GM12878 (cell line): ENCODE data around the gene PRKN. TPM values are rescaled to one million over a fixed set of nuclear protein-coding genes. Genes with fewer than 3 reads are reported as not detected.

Experiments used
- ATAC-seq: fragments of 200-7000 bp; cut with Tn5 transposase; 3 replicates; pipeline ENCODE4 v1.9.1; 2020; ENCODE audit warnings: mild to moderate bottlenecking, moderate library complexity
- BruUV-seq: library from RNA; stranded (reverse); fragments of 400-500 nt; replicated peaks from 2 replicates; lab custom pipeline; 2021; lab: Mats Ljungman, UMichigan
- CTCF ChIA-PET: fragments of 300-600 bp; sonication (Branson Sonifier 250); formaldehyde crosslinking; extraction: SDS; loops from one replicate; lab custom pipeline; 2021; ENCODE audit warnings: inconsistent platforms; lab: Yijun Ruan, JAX
- POLR2A ChIA-PET: fragments of 350-600 bp; formaldehyde crosslinking; extraction: SDS; loops from one replicate; lab custom pipeline; 2021; ENCODE audit warnings: inconsistent platforms; lab: Charles Lee
- RAD21 ChIA-PET: fragments of 300-600 bp; sonication (Branson Sonifier 250); formaldehyde crosslinking; loops from one replicate; lab custom pipeline; 2023; ENCODE audit warnings: antibody characterized with exemption; ENCODE audit not compliant: unreplicated experiment; lab: Charles Lee
- SMC1A ChIA-PET: fragments of 300-600 bp; sonication (Branson Sonifier 250); formaldehyde crosslinking; loops from one replicate; lab custom pipeline; 2023; ENCODE audit not compliant: unreplicated experiment, uncharacterized antibody; lab: Charles Lee
- DNase-seq: peaks from one replicate; pipeline ENCODE4 v3.0.0-alpha.2; 2011; ENCODE audit warnings: low read depth, low spot score
- FAIRE-seq: peaks from 3 replicates; lab custom pipeline; 2011; peaks lifted over from hg19 to GRCh38; lab: Jason Lieb, UNC
- H2AFZ ChIP-seq: 2 replicates; pipeline ENCODE4 v1.6.0; 2011; ENCODE audit warnings: low read depth, low read length, control low read depth; ENCODE audit not compliant: control insufficient read depth
- H3K27ac ChIP-seq: 2 replicates; pipeline ENCODE4 v1.5.1; 2011; ENCODE audit warnings: control low read depth; ENCODE audit not compliant: control insufficient read depth, insufficient read depth
- H3K27me3 ChIP-seq, 2 experiments: replicated peaks in 1 of 2; 2 replicates each; pipeline versions ENCODE4 v1.6.0 to v1.6.1; 2011; ENCODE audit warnings: low read length in 1 of 2; ENCODE audit not compliant: control insufficient read depth in 2 of 2, insufficient read depth in 2 of 2
- H3K36me3 ChIP-seq, 2 experiments: 2 replicates each; pipeline ENCODE4 v1.5.1; 2011; ENCODE audit warnings: low read length in 1 of 2; ENCODE audit not compliant: control insufficient read depth in 2 of 2, insufficient read depth in 2 of 2
- H3K4me1 ChIP-seq: 2 replicates; pipeline ENCODE4 v1.6.1; 2011; ENCODE audit warnings: mild to moderate bottlenecking, low read length, moderate library complexity, mixed read lengths; ENCODE audit not compliant: control insufficient read depth, insufficient read depth
- H3K4me2 ChIP-seq: 2 replicates; pipeline ENCODE4 v1.6.0; 2011; ENCODE audit warnings: control low read depth; ENCODE audit not compliant: control insufficient read depth, insufficient read depth
- H3K4me3 ChIP-seq: fragments of 200-600 bp; sonication (generic); 2 replicates; pipeline ENCODE4 v1.5.1; 2016
- H3K79me2 ChIP-seq: 2 replicates; pipeline ENCODE4 v1.6.0; 2011; ENCODE audit warnings: low read length; ENCODE audit not compliant: control insufficient read depth, insufficient read depth
- H3K9ac ChIP-seq: 2 replicates; pipeline ENCODE4 v1.8.0; 2011; ENCODE audit warnings: low read length, control low read depth, mixed read lengths; ENCODE audit not compliant: control insufficient read depth, insufficient read depth
- H3K9me3 ChIP-seq: replicated peaks from 3 replicates; pipeline ENCODE4 v1.5.1; 2011; ENCODE audit warnings: mild to moderate bottlenecking, low read length; ENCODE audit not compliant: control insufficient read depth, insufficient read depth
- H4K20me1 ChIP-seq: 2 replicates; pipeline ENCODE4 v1.6.0; 2011; ENCODE audit not compliant: control insufficient read depth, insufficient read depth
- IKZF2 ChIP-seq, 2 experiments: fragments of 450-650 bp; IDR thresholded peaks; 2 replicates each; pipeline ENCODE4 v1.6.1; 2017; ENCODE audit warnings: mild to moderate bottlenecking in 2 of 2, moderate library complexity in 2 of 2
- MEF2A ChIP-seq: IDR thresholded peaks from 2 replicates; pipeline ENCODE4 v1.6.1; 2011; ENCODE audit warnings: low read depth, mild to moderate bottlenecking, low read length, moderate library complexity; ENCODE audit not compliant: insufficient read depth
- MLLT1 ChIP-seq: fragments of 450-650 bp; IDR thresholded peaks from 2 replicates; pipeline ENCODE4 v1.6.1; 2016; ENCODE audit warnings: mild to moderate bottlenecking
- NFIC ChIP-seq: IDR thresholded peaks from 2 replicates; pipeline ENCODE4 v1.6.1; 2012; ENCODE audit warnings: low read depth, mild to moderate bottlenecking, inconsistent platforms, low read length, moderate library complexity
- NFXL1 ChIP-seq: fragments of 450-650 bp; IDR thresholded peaks from 2 replicates; pipeline ENCODE4 v1.6.1; 2017; ENCODE audit warnings: antibody characterized with exemption, mild to moderate bottlenecking, borderline replicate concordance
- NR2C1 ChIP-seq: fragments of 450-650 bp; IDR thresholded peaks from 2 replicates; pipeline ENCODE4 v1.6.1; 2017; ENCODE audit warnings: antibody characterized with exemption, mild to moderate bottlenecking, moderate library complexity
- NR2C2 ChIP-seq: IDR thresholded peaks from 2 replicates; pipeline ENCODE4 v1.6.1; 2011; ENCODE audit warnings: borderline replicate concordance, low read depth; ENCODE audit not compliant: control insufficient read depth, insufficient read length
- POU2F2 ChIP-seq: IDR thresholded peaks from 3 replicates; pipeline ENCODE4 v1.6.1; 2011; ENCODE audit warnings: low read depth, mild to moderate bottlenecking, low read length, borderline replicate concordance
- PRDM15 ChIP-seq: fragments of 450-650 bp; formaldehyde crosslinking; IDR thresholded peaks from 2 replicates; pipeline ENCODE4 v1.4.0; 2020; ENCODE audit warnings: mild to moderate bottlenecking, moderate library complexity
- RELA ChIP-seq: fragments of 450-650 bp; IDR thresholded peaks from 2 replicates; pipeline ENCODE4 v1.8.0; 2014; ENCODE audit warnings: borderline replicate concordance; ENCODE audit not compliant: partially characterized antibody
- TCF7 ChIP-seq: IDR thresholded peaks from 2 replicates; pipeline ENCODE4 v1.6.1; 2014; ENCODE audit warnings: antibody characterized with exemption, borderline replicate concordance
- ZNF24 ChIP-seq: fragments of 450-650 bp; IDR thresholded peaks from 2 replicates; pipeline ENCODE4 v1.6.1; 2017; ENCODE audit warnings: antibody characterized with exemption, mild to moderate bottlenecking
- ZSCAN29 ChIP-seq: fragments of 450-650 bp; IDR thresholded peaks from 2 replicates; pipeline ENCODE4 v1.6.1; 2017; ENCODE audit warnings: mild to moderate bottlenecking, moderate library complexity
- WGBS: methylation state at CpG from one replicate; pipeline ENCODE4 v1.1.6; 2016; ENCODE audit warnings: low lambda C conversion rate; ENCODE audit not compliant: insufficient replicate concordance, insufficient coverage; ENCODE audit errors: missing lambda C conversion rate; 5-methylcytosine and 5-hydroxymethylcytosine counted together
- in situ Hi-C: fragments of 300-500 bp; cut with MboI; formaldehyde crosslinking; loops from 9 replicates; pipeline ENCODE4 v1.14.3; 2018; ENCODE audit warnings: mixed read lengths
- intact Hi-C: fragments of 100-400 bp; cut with micrococcal nuclease; formaldehyde crosslinking; loops from one replicate; pipeline ENCODE4 v1.14.2; 2022; ENCODE audit not compliant: unreplicated experiment
- polyA plus RNA-seq, 11 experiments: library from polyadenylated mRNA; depleted of rRNA in 4 of 11; unstranded in 6 of 11; stranded (reverse) in 5 of 11; fragments of >200 nt; fragmentation: Nextera tagmentation in 4 of 11; fragmentation: Illumina TruSeq in 1 of 11; extraction: Ambion mirVana in 4 of 11; extraction: Trizol in 1 of 11; gene quantifications; 1 replicate in 1 of 11; 2 replicates in 10 of 11; pipeline versions ENCODE4 v1.2.1 to v1.2.3, GENCODE V29; 2011 to 2016; ENCODE audit warnings: inconsistent platforms in 2 of 11, missing spikeins in 2 of 11, low read depth in 1 of 11
- total RNA-seq, 4 experiments: library from RNA; depleted of rRNA in 3 of 4; stranded (reverse); fragments of >200 nt in 3 of 4; fragmentation: Illumina TruSeq in 1 of 4; extraction: Trizol in 1 of 4; gene quantifications; 2 replicates each; pipeline versions ENCODE4 v1.2.1 to v1.2.3, GENCODE V29; 2013 to 2021

The PRKN gene
- total and polyA plus RNA-seq, 10 of the 15 experiments (the other 5 are each of a cell fraction or from before 2014, with no cell fraction given), result 0.06 to 0.09 TPM; not detected in 8

GRCh38 chr6:161745594-161746141 is 981.9 kb downstream of the PRKN start:
- ChIA-PET SMC1A (interaction anchor here (1.3 kb wide), 1 partner anchor 337 kb away, joined by 3 read pairs; no protein-coding TSS in a partner anchor), CTCF (interaction anchor here (1.2 kb wide), 1 partner anchor 19 kb away, joined by 4 read pairs; no protein-coding TSS in a partner anchor), POLR2A (no interaction called here), RAD21 (interaction anchor here (1.2 kb wide), 1 partner anchor 18 kb away, joined by 3 read pairs; no protein-coding TSS in a partner anchor)
- H3K4me3 ChIP-seq, result no peak overlapping the region
- in situ Hi-C loops, result no loop called here
- no TSS peak for BruUV-seq
- no peak overlapping the region for H3K4me2 ChIP-seq
- no peaks in the 10 kb centered on the region for H4K20me1 ChIP-seq
- H2AFZ ChIP-seq, result 0 out of 2 replicates have a peak overlapping the region, but pooled peaks have one; percentile 3
- no peaks in the 10 kb centered on the region for H3K4me1 ChIP-seq
- intact Hi-C loops, result loop anchor here (10.0 kb wide), 1 partner anchor 179 kb away; no protein-coding TSS in a partner anchor
- H3K36me3 ChIP-seq, result no peaks in the 10 kb centered on the region
- no peak overlapping the region for H3K27ac ChIP-seq
- no peak overlapping the region for H3K9ac ChIP-seq
- 5% methylated on average over 5 of the region's 5 CpGs for WGBS
- TF ChIP-seq MEF2A (no peak), NR2C2 (no peak), NFXL1 (no peak)
- FAIRE-seq, result no peak
- no peaks in the 10 kb centered on the region for H3K79me2 ChIP-seq
- DNase-seq, result no peak
- no peak for ATAC-seq
- no peaks in the 10 kb centered on the region for H3K9me3 ChIP-seq
- no peaks in the 10 kb centered on the region for H3K27me3 ChIP-seq

- FAIRE-seq (no peak), DNase-seq (no peak), ATAC-seq (no peak)
- Histone ChIP-seq H3K9ac (no peak overlapping the region), H3K9me3 (no peaks in the 10 kb centered on the region), H3K27ac (no peak overlapping the region), H2AFZ (no peak overlapping the region), H4K20me1 (no peaks in the 10 kb centered on the region), H3K79me2 (no peaks in the 10 kb centered on the region), H3K4me2 (no peak overlapping the region), H3K4me3 (no peak overlapping the region), H3K36me3 (no peaks in the 10 kb centered on the region), H3K4me1 (no peaks in the 10 kb centered on the region), H3K27me3 (no peaks in the 10 kb centered on the region)
- ChIA-PET POLR2A (no interaction called here), CTCF (no interaction called here), SMC1A (interaction anchor here (1.0 kb wide), 1 partner anchor 68 kb away, joined by 3 read pairs; no protein-coding TSS in a partner anchor), RAD21 (interaction anchor here (1.2 kb wide), 1 partner anchor 17 kb away, joined by 3 read pairs; no protein-coding TSS in a partner anchor)
- in situ Hi-C loops (no loop called here), intact Hi-C loops (loop anchor here (10.0 kb wide), 1 partner anchor 180 kb away; no protein-coding TSS in a partner anchor)
- WGBS, result 25% methylated on average over 2 of the region's 2 CpGs
- no TSS peak for BruUV-seq
- no peak for TF ChIP-seq RELA
- no peak for TF ChIP-seq MLLT1
- TF ChIP-seq ZSCAN29, result no peak
- TF ChIP-seq POU2F2, result no peak
- no peak for TF ChIP-seq ZNF24
- TF ChIP-seq NR2C1, result no peak
- TF ChIP-seq TCF7, result no peak
- no peak for TF ChIP-seq NFIC
- TF ChIP-seq PRDM15, result no peak
- no peak for TF ChIP-seq IKZF2 (IDR thresholded peaks at IDR 0.05)
Measured at GRCh38 chr6:161745128-161745527, 982.4 kb downstream of the PRKN start.
